ENCODE results near the gene HGF.

The HGF gene

DNA sequence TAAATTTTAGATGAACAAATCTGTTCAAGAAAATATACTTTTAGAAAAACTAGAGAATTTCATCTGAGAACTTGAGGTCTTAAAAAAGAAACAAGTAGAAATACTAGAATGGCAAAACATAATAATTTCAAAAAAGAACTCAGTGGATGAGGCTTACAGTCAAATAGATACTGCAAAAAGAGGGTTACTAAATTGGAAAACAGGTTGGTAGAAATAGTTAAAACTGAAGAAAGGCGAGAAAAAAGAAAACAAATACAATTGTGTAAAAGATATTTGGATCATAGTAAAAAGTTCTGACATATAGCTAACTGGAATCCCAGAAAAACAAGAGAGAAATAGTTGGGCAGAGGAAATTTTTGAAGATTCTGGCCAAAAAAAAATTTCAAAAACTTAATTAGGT is 117.6 kb downstream of the HGF start:
- no peak for TF ChIP-seq TEAD4 (IDR thresholded peaks at IDR 0.05)
- TF ChIP-seq, protein P1, sequence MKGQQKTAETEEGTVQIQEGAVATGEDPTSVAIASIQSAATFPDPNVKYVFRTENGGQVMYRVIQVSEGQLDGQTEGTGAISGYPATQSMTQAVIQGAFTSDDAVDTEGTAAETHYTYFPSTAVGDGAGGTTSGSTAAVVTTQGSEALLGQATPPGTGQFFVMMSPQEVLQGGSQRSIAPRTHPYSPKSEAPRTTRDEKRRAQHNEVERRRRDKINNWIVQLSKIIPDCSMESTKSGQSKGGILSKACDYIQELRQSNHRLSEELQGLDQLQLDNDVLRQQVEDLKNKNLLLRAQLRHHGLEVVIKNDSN (IDR thresholded peaks at IDR 0.05), result no peak
- TF ChIP-seq FOXM1 (IDR thresholded peaks at IDR 0.05; ENCODE audit: borderline replicate concordance, low read depth), result no peak
- TF ChIP-seq RAD21 (IDR thresholded peaks at IDR 0.05; ENCODE audit: low read depth), result no peak
- no peak for TF ChIP-seq ZBTB7A (IDR thresholded peaks at IDR 0.05; ENCODE audit: low read depth)
- TF ChIP-seq, protein P2, sequence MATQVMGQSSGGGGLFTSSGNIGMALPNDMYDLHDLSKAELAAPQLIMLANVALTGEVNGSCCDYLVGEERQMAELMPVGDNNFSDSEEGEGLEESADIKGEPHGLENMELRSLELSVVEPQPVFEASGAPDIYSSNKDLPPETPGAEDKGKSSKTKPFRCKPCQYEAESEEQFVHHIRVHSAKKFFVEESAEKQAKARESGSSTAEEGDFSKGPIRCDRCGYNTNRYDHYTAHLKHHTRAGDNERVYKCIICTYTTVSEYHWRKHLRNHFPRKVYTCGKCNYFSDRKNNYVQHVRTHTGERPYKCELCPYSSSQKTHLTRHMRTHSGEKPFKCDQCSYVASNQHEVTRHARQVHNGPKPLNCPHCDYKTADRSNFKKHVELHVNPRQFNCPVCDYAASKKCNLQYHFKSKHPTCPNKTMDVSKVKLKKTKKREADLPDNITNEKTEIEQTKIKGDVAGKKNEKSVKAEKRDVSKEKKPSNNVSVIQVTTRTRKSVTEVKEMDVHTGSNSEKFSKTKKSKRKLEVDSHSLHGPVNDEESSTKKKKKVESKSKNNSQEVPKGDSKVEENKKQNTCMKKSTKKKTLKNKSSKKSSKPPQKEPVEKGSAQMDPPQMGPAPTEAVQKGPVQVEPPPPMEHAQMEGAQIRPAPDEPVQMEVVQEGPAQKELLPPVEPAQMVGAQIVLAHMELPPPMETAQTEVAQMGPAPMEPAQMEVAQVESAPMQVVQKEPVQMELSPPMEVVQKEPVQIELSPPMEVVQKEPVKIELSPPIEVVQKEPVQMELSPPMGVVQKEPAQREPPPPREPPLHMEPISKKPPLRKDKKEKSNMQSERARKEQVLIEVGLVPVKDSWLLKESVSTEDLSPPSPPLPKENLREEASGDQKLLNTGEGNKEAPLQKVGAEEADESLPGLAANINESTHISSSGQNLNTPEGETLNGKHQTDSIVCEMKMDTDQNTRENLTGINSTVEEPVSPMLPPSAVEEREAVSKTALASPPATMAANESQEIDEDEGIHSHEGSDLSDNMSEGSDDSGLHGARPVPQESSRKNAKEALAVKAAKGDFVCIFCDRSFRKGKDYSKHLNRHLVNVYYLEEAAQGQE (IDR thresholded peaks at IDR 0.05; ENCODE audit: low read depth), result no peak
- no peak for TF ChIP-seq EGR1 (IDR thresholded peaks at IDR 0.05)
- no peak for TF ChIP-seq YY1 (IDR thresholded peaks at IDR 0.05; ENCODE audit: low read depth)
- TF ChIP-seq NFIC (IDR thresholded peaks at IDR 0.05), result no peak
- no peak for TF ChIP-seq MAX (IDR thresholded peaks at IDR 0.05)
- no peak for TF ChIP-seq CREB1 (IDR thresholded peaks at IDR 0.05; ENCODE audit: low read depth)
- no peak for TF ChIP-seq EP300 (IDR thresholded peaks at IDR 0.05; ENCODE audit: borderline replicate concordance)
- no peak for TF ChIP-seq TCF12 (IDR thresholded peaks at IDR 0.05; ENCODE audit: low read depth)
- no peak for TF ChIP-seq TAF1 (IDR thresholded peaks at IDR 0.05; ENCODE audit: low read depth)
